GM18867 (cell line): ENCODE measurements around the gene BTBD9.

Experiments
- ATAC-seq: cut with Tn5 transposase; IDR thresholded peaks from one replicate; pipeline ENCODE4 v1.9.1; 2021; ENCODE audit warnings: mild to moderate bottlenecking, moderate library complexity; ENCODE audit not compliant: unreplicated experiment

Gene BTBD9

DNA sequence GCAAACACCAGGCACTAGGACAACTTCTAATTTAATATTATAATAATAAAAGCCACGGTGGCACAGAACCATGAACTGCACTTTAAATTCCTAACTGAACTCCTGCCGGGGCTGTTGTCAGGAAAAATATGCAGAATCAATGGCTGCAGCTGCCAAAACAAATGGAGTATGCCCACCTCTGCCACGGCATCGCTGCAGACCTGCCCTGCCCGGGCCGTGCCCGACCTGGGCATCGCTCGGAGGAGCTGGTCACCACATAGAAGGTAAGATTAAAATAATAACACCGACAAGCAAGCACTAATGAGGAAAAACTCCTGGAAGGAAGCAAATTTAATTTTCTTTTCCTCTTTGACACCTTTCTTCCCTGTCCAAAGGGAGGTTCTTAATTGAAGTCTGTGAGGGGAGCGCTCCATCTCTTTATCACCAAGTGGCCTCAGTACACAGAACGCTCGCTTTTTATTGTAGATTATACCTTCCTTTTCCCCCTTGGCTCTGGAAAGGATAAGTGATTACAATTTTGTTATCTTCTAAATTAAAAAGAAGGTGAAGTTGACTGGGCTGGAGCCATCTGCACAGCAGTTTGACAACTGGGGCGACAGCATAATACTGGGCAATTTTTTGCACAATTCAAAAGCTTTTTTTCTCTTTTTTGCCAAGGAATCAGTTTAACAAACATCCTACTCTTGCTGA lies 468.9 kb downstream of the BTBD9 start:
- no peak for ATAC-seq

DNA sequence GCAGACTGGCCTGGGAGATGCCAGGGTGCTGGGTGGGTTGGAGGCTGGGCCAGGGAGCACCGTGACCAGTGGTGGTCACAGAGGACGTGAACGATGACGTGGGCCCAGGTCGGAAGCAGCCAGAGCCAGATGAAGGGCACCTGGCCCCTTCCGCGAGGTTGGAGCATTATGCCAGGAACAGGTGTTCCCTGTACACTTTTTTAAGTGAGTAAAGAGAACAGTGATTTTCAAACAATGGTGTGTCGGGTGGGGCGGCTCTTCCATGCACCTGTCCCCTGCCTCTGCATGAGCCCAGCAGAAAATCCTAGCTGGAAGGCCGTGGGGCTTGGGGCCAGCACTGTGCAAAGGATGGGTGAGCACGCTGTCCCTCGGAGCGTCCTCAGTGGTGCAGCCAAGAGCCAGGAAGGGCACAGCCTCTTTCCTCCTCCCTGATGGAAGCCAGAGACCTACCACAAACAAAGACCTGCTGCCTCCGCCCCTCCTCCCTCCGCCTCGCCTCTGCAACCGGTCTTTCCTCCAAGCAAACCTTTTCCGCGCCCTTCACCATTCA lies 469.7 kb downstream of the BTBD9 start:
- no peak for ATAC-seq

DNA sequence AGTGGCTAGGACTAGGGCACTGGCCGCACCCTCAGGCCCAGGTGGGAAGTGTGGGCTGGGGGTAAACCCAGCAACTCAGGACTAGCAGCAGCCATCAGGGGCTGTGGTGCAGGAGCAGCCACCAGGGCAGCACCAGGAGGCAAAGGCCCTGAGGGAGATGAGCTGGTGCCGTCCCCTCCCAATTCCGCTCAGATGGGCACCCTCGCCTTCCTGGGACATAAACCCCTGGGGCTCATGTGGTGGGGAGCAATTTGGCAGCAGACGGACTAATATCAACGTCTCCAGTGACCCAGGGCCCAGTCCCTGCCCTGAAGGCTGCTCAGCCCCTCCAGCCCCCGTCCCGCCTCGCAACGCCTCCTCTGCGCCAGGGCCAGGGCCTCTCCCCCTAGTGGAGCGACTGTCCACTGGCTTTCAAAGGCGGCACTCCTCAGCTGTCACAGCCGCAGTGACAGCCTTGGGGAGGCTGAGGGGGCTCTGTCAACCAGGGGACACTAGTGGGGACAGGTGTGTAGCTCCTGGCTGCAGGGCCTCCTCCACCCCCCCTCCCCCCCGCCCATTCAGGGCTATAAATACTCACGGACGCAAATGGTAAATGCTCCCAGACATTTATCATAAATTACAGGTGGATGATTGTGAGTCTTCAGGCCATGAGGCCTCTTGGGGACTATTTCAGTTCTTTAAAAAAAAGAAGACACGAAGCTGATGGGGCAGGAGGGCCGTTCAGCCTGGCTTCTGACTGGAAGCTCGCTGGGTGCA lies 470.3 kb downstream of the BTBD9 start:
- no peak for ATAC-seq

DNA sequence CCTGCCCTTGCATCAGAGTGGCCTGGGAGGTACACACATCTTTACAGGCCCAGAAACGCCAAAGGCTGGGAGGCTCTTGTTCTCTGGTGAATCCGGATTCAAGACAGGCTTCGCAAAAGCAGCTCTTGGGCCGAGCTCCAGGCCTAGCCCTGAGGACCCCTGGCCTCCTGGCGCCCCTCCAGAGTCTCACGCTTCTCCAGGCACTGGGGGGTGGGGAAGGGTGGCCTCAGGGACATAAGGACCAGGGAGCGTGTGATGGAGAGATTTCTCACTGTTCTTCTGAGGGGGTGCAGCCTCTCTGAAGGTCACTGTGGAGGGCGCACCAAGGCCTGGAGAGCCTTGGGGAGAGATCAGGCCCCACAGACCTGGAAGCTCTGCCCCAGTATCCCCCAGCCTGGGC lies 471.0 kb downstream of the BTBD9 start:
- ATAC-seq: no peak

DNA sequence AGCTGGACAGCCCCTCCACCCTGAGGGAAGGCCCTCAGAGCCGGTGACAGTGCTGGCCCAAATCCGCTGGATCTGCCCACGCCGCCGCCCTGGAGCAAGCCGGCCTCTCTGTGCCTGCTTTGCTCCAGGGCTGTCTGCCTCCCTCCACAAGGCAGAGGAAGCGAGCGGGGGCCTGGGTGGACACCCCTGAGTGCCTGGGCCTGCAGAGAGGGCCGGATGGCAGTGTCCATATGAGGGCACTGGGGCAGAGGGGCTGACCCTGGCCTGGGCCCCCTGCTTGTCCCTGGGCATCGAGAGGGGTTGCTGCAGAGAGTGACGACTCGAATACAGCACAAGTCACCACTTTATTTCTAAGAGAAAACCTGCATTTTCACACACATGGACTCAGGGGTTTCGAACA lies 471.6 kb downstream of the BTBD9 start:
- ATAC-seq: no peak

DNA sequence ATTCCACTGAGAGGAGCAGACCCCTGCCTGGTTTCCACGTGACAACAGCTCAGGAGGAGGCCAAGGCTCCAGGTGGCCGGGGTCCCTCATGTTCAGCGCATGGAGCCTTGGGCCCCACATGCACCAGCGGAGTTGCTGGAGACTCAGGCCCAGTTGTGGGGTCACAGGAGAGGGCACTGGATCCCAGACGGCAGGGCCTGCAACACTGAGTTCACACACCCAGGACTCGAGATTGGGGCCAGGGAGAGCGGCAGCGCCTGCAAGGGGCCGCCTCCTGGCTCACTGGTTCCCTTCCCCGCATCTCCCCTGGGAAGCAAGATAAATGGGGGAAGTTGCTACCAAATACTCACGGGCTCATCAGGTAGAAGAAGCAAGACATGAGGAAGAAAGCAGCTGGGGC lies 472.1 kb downstream of the BTBD9 start:
- no peak for ATAC-seq

DNA sequence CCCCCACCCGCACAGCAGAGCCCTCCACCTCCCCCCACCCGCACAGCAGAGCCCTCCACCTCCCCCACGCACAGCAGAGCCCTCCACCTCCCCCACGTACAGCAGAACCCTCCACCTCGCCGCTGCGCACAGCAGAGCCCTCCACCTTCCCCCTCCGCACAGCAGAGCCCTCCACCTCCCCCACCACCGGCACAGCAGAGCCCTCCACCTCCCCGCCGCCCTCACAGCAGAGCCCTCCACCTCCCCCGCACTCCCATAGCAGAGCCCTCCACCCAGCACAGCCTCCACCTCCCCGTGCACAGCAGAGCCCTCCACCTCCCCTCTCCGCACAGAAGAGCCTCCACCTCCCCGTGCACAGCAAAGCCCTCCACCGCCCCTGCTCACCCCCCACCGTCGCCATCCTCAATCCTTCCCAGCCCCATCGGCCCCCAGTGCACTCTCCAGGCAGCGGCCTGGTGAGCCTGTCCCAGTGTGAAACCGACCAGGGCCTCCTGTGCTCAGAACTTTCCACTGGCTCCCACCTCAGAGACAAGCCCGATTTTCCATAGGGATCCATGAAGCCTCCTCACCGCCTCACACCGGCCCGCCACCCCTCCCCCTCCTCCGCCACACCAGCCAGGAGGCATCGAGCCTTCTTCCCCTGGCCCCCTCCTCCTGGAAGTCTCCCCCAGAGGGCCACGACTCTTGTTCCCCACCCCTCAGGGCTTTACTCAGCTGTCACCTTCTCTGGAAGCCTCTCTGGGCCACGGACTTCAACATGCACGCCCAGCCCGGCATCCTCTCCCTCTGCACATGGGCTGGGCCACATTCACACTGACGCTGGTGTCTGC lies 473.1 kb downstream of the BTBD9 start:
- ATAC-seq: no peak

DNA sequence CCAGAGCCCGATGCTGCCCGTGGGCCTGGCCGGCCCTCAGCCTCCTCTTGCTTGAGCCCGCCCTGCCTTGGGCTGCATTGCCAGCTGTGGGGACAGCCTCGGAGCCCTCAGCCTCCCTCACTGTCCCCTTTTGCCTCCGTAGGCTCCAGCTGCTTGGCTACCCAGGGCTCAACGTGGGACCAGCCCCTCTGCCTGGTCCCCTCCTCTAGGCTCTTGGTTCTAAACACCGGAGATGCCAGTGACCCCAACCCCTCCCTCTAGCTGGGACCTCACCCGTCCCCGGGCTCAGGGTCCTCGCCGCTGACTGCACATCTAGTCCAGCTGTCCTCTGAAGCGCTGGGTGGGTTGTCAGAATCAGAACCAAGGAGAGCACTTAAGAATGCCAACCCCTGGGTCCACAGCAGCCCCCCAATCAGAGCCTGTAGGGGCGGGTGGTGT lies 475.0 kb downstream of the BTBD9 start:
- ATAC-seq: no peak

DNA sequence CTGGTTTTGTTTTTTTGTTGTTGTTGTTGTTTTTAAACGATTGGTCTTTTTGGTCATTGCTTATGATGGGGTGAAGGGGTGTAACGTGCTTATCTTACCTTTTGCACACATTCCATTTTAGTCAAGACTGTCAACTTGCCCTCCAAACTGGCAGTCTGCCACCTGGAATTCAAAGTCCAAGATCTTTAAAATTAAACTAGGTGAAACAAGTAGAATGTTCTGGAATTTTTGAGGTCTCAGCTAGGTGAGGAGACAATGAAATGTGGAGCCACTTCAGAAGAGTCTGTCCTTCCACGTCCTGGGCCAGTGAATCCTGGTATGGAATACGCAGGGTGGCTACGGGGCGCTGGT lies 475.6 kb downstream of the BTBD9 start:
- no peak for ATAC-seq

DNA sequence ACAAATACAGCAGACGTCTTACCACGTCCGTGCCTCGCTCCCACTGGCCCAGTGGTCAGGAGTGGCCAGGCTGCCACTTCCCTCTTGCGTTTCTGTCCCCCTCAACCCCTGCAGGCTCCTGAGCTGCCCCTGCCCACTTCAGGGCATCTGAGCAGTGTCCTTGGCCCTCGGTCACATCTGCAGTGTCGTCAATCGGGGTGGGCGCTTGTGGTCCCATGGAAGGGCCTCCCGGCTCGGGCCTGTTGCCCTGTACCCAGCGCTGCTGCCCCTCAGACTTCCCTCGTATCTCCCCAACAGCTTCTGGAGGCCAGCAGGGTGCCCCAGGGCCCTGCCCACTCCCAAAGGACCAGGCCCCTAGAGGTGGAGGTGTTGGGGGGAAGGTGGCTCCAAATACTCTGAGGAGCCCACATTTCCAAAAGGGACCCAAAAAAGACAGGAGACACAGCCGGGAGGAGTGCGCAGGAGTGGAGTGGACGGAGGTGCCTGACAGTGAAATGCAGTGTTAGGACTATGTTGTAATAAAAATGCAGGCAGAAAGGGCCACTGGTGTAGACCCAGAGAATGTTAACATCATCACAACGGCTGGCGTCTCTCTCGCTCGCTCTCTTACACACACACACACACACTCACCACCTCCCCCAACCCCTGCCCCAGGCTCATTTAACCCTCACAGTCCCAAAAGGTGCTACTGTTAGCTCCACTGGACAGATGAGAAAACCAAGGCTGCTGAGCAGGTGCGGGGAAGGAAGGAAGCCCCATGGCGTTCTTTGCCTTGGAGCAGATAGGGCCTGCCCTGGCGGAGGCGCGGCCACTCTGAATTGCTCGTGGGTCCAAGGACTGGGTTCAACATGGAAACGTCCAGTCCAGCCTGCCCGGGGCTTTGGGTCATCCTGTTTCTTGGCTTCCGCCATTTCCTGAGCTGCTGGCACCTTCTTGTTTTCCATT lies 476.3 kb downstream of the BTBD9 start:
- no peak for ATAC-seq

DNA sequence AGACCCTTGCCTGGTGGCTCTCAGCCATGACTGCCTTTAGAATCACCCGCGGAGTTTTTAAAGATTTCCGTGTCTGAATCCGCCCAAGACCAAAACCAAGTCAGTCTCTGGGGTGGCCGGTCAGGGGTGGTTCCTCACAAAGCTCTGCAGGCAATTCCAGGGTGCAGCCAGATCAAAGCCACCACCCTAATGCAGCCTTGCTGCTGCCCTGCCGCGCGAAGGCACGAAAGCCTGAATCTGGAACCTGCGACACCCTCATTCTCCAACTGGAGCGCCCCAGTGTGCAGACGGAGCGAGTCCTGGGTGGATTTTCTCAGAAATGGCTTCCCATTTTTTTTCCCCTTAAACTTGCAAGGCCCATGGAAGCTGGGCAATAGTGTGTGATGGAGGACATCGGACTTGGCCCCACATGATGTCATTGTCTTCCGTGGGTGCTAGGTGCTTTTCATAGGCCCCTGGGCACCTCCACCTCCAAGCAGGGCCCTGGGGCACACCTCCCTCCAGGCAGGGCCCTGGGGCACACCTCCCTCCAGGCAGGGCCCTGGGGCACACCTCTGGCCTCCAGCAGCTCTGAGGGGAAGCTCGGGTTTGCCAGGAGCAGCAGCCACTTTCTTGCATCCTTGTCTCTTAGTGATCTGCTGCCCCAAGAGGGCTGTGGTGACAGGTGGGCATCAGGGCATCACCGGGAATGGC lies 477.1 kb downstream of the BTBD9 start:
- ATAC-seq: no peak

DNA sequence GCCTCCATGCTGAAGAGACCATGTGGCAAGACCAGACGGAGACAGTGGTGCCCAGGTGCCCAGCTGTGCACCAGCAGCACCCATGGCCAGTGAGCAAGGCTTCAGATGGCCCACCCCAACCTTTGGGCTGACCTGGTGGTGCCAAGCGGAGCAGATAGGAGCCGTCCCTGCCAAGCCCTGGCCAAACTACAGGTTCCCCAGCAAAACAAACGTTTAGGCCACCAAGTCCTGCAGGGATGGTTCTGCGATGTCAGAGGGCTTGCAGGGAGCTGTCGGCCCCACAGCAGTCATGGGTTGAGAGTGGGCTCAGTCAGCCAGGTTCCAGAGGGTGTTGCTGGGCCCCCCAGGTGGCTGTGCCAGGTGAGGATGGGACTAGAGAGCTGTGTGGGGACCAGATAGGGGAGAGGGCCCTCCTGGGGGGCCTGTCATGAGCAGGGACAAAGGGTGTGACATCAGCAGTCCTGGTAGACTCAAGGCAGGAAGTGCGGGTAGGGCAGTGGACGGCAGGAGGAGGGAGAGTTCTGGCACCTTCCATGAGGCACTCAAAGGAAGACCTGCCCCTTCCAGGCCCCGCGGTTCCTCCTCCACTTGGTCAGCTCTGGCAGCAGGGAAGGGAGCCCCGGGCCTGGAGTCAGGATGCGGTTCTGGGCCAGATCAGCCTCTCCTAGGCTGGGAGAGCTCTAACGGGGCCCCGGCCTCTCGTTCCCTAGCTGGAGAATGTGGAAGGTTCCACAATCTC lies 477.8 kb downstream of the BTBD9 start:
- no peak for ATAC-seq

DNA sequence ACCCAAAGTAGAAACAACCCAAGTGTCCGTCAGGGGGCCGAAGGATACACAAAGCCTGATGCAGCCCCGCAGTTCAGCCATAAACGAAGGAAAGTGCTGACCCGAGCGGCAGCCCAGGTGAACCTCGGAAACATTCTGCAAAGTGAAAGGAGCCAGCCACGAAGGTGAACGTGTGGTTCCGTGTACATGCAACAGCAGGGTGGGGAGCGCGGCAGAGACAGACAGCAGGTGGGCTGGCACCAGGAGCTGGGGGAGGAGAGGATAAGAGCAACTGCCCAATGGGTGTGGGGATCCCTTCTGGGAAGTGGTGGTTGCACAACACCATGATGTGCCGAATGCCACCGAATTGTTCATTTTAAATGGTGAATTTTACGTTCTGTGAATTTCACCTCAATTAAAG lies 478.4 kb downstream of the BTBD9 start:
- no peak for ATAC-seq

DNA sequence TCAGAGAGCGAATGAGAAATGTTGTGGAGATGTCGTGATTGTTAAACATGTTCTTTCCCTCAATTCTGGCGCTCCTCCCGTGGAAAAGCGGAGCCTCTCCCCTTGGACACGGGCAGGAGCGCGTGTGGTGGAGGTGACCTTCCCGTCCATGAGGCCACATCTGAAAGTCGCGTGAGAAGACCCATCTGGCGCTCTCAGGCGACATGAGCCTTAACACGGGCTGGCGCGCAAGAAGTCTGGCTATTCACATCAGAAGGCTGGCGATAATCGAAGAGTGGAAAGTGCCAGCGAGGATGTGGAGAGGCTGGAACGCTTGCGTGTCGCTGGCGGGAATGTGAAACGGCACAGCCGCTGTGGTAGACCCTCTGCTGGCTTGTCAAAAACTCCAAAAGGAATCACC lies 478.9 kb downstream of the BTBD9 start:
- ATAC-seq: no peak

DNA sequence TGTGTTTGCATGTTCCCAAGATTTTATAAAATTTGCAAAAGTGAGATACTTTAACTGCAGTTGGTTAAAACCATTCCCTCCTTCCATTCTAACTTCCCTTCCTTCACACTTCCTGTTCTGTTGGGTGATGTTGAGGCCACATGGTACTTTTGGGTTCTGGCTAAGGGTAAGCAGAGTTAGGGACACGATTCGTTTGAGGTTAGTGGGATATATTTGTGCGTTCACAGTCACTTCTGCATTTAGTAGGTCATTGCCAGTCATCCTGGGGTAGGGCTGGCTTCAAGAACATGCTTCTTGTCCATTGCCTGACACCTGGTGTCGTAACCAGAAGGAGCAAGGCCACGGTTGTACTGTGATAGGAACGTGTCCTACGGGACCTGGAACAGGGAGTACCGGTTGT lies 480.1 kb downstream of the BTBD9 start:
- ATAC-seq: no peak

DNA sequence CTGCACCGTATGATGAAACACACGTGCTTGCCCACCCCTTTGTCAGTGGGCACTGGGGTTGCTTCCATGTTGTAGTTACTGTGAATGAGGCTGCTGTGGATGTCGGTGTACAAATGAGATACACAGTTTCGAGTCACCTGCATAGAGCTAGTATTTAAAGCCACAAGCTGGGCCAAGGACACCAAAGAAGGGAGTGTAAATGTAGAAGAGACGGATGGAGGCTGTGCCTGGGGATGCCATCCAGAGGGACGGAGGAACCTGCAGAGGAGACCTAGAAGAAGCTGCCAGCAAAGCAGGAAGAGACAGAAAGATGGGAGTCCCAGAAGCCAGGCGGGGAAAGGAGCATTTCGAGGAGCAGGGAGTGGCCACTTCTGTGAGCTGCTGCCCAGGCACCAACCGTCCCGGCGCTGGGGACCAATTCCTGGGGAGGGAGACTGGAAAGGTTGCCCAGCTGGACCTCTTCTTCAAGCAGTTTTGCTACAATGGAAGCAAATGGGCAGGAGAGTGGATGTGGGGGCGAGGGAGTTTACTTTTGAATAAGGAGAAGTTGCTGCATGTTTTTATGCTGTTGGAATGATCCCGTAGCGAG lies 480.9 kb downstream of the BTBD9 start:
- ATAC-seq: no peak

DNA sequence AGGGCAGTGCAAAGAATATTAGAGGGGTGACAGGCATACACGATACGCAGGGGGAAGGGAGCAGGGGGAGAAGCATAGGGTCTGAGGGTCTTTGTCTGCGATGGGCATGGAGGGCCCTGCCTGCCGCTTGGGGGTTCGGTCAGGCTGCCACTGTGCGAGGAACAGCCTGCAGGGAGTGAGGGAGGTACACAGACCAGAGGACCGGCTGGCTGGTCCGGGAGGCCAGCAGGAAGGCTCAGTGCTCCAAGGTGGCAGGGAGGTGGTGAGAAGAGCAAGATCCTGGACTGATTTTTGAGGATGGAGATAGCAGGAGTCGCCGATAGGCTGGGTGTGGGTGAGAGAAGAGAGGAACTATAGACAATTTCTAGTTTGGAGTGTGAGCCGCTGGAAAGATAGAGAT lies 481.8 kb downstream of the BTBD9 start:
- no peak for ATAC-seq

DNA sequence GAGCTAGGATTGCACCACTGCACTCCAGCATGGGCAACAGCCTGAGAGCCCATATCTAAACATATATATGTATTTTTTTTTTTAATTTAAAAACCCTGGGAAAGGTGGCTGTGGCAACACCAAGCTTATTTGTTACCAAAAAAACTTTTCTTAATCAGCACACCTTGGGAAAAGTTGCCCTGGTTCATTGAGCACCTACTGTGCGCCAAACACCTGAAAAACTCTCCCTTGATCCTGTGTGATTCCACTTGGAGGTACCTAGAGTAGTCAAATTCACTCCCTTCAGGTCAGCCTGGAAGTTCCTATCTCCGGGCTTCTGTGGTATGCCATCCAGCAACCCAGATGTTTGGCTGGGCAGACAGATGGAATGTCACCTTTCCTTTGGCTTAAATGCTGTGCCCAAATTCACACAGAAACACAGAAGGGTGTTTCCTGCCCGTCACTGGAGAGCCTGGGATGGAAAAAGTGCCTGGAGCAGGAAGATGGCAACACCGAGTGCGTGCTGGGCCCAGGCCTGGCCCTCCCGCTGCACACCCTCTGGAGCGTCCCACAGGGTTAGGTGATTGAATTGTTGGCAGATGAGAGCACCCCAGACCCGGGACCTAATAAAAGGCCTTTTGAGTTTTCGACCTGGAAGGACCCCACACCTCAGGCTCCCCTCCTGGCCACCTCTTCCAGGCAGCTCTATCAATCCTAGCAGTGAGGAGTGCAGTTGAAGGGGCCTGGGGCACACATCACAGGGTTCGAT lies 482.7 kb downstream of the BTBD9 start:
- no peak for ATAC-seq
